ENCODE results near the gene ZFR2.
"Not testable (repeated sequence)": the region's sequence is repeated elsewhere in the genome, so short reads cannot be mapped to it uniquely, and the experiment has no call there.

ZFR2 gene

DNA sequence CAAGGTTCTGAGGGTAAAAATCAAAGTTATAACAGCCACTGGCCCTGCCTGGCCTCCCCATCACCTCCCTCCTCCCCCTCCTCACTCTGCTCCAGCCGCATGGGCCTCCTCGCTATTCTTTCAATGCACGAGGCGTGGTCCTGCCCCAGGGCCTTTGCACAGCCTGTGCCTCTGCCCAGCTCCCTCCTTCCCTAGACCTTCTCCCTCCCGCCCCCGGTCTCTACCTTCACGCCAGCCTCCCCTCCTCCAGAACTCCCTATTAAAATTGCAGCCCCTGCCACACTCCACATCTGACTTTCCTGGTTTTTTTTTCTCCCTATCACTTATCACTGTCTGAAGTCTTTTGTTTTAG is 100.1 kb downstream of the ZFR2 start:
- H4K8ac ChIP-seq (ENCODE audit: low read depth, low read length) = no peak overlapping the region
- H3K4ac ChIP-seq (ENCODE audit: low read depth, low read length) = no peak overlapping the region
- H3K27ac ChIP-seq (ENCODE audit: low read depth, low read length) = no peak overlapping the region
- H3K79me1 ChIP-seq (ENCODE audit: low read length) = no peaks in the 10 kb centered on the region
- H2BK5ac ChIP-seq (ENCODE audit: low read length) = no peak overlapping the region
- H3K9ac ChIP-seq (ENCODE audit: low read length) = no peak overlapping the region
- no peaks in the 10 kb centered on the region for H3K27me3 ChIP-seq (ENCODE audit: insufficient read depth, low read length, poor library complexity)
- H3K18ac ChIP-seq (ENCODE audit: low read length) = no peak overlapping the region
- no peaks in the 10 kb centered on the region for H3K79me2 ChIP-seq (ENCODE audit: control insufficient read depth, insufficient read depth, low read length)
- no peak overlapping the region for H4K5ac ChIP-seq (ENCODE audit: low read length)
- H2BK120ac ChIP-seq (ENCODE audit: low read depth, low read length) = no peak overlapping the region
- H3K4me2 ChIP-seq (ENCODE audit: low read length) = no peak overlapping the region
- no peaks in the 10 kb centered on the region for H3K4me1 ChIP-seq (ENCODE audit: control insufficient read depth, low read depth, low read length)
- H2AK5ac ChIP-seq (ENCODE audit: low read length) = no peak overlapping the region
- no peak overlapping the region for H3K4me3 ChIP-seq (ENCODE audit: low read length)
- no peak for DNase-seq
- H3K23ac ChIP-seq (ENCODE audit: low read length) = no peak overlapping the region
- no peaks in the 10 kb centered on the region for H3K36me3 ChIP-seq (ENCODE audit: control insufficient read depth, insufficient read depth, low read length)
- no peak overlapping the region for H2BK15ac ChIP-seq (replicated peaks; ENCODE audit: low read depth)
- H3K56ac ChIP-seq (ENCODE audit: low read length) = no peak overlapping the region
- WGBS (ENCODE audit: extremely low coverage, insufficient coverage, low lambda C conversion rate) = no CpG with 5 or more reads among the region's 7 CpGs

DNA sequence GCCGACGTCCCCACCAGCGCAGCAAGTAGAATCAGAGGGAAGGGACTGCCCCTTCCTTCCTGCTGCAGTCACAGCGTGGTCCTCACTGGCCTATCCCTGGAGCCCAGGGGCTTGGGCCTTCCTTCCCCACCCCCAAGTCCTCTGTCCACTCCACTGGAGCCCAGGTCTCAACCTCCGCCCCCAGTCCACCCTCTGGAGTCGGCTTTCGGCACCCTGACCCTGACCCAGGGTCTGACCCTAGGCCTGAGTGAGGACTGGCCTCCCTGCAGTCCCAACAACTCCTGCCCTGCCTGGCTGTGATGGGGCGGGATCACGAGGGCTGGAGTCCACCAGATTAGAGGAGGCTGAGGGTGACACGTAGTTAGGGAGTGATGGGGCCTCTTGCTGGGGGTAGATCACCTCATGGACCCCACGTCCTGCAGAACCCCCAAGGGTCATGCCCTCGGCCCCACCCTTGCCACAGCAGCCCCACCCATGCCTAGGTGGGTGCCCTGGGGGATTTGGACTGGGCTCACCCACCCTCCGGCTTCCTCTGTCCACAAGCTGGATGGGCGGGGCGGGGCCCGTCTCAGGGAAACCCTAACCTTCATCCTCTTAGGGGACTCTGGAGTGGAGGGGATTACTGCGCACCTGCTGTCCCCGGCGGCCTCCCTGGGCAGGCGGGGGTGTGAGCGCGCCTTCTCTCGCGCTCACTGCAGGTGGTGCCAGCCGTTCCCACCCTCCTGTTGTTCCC is 100.7 kb downstream of the ZFR2 start:
- Histone ChIP-seq H2BK120ac (ENCODE audit: low read depth, low read length) (no peak overlapping the region), H3K36me3 (ENCODE audit: control insufficient read depth, insufficient read depth, low read length) (no peaks in the 10 kb centered on the region), H3K4me2 (ENCODE audit: low read length) (no peak overlapping the region), H2BK5ac (ENCODE audit: low read length) (no peak overlapping the region), H2BK15ac (replicated peaks; ENCODE audit: low read depth) (no peak overlapping the region), H3K56ac (ENCODE audit: low read length) (no peak overlapping the region), H3K27ac (ENCODE audit: low read depth, low read length) (no peak overlapping the region), H3K27me3 (ENCODE audit: insufficient read depth, low read length, poor library complexity) (no peaks in the 10 kb centered on the region), H3K4ac (ENCODE audit: low read depth, low read length) (no peak overlapping the region), H2AK5ac (ENCODE audit: low read length) (no peak overlapping the region), H3K4me1 (ENCODE audit: control insufficient read depth, low read depth, low read length) (no peaks in the 10 kb centered on the region), H3K79me1 (ENCODE audit: low read length) (no peaks in the 10 kb centered on the region), H3K79me2 (ENCODE audit: control insufficient read depth, insufficient read depth, low read length) (no peaks in the 10 kb centered on the region), H3K18ac (ENCODE audit: low read length) (no peak overlapping the region), H3K23ac (ENCODE audit: low read length) (no peak overlapping the region), H4K8ac (ENCODE audit: low read depth, low read length) (no peak overlapping the region), H3K9ac (ENCODE audit: low read length) (no peak overlapping the region), H3K4me3 (ENCODE audit: low read length) (no peak overlapping the region), H4K5ac (ENCODE audit: low read length) (no peak overlapping the region)
- WGBS (ENCODE audit: extremely low coverage, insufficient coverage, low lambda C conversion rate) = no CpG with 5 or more reads among the region's 25 CpGs
- no peak for DNase-seq

DNA sequence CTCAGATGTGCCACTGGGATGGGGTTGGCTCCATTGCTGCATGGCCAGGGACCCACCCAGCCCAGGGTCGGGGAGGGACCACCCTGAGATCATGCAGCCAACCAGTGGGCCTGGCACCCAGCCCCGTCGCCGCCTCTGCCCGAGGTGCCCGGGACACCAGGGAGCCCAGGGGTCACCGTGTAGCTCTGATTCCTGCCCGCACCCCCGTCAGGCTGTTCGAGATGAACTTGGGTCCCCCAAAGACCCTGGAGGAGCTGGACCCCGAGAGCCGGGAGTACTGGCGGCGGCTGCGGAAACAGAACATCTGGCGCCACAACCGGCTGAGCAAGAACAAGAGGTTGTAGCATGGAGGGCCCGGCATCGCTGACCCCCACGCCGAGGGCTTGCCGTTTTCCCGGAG is 101.8 kb downstream of the ZFR2 start:
- H3K27ac ChIP-seq (ENCODE audit: low read depth, low read length) = no peak overlapping the region
- H3K79me2 ChIP-seq (ENCODE audit: control insufficient read depth, insufficient read depth, low read length) = no peaks in the 10 kb centered on the region
- H3K56ac ChIP-seq (ENCODE audit: low read length) = no peak overlapping the region
- no peak overlapping the region for H4K8ac ChIP-seq (ENCODE audit: low read depth, low read length)
- no peak overlapping the region for H2BK5ac ChIP-seq (ENCODE audit: low read length)
- no peak overlapping the region for H3K4me3 ChIP-seq (ENCODE audit: low read length)
- H2AK5ac ChIP-seq (ENCODE audit: low read length) = no peak overlapping the region
- no CpG with 5 or more reads among the region's 23 CpGs for WGBS (ENCODE audit: extremely low coverage, insufficient coverage, low lambda C conversion rate)
- no peak overlapping the region for H4K5ac ChIP-seq (ENCODE audit: low read length)
- no peak overlapping the region for H3K18ac ChIP-seq (ENCODE audit: low read length)
- no peaks in the 10 kb centered on the region for H3K27me3 ChIP-seq (ENCODE audit: insufficient read depth, low read length, poor library complexity)
- no peak for DNase-seq
- H2BK15ac ChIP-seq (replicated peaks; ENCODE audit: low read depth) = no peak overlapping the region
- no peak overlapping the region for H3K4me2 ChIP-seq (ENCODE audit: low read length)
- no peak overlapping the region for H3K4ac ChIP-seq (ENCODE audit: low read depth, low read length)
- no peaks in the 10 kb centered on the region for H3K4me1 ChIP-seq (ENCODE audit: control insufficient read depth, low read depth, low read length)
- no peak overlapping the region for H2BK120ac ChIP-seq (ENCODE audit: low read depth, low read length)
- H3K9ac ChIP-seq (ENCODE audit: low read length) = no peak overlapping the region
- no peak overlapping the region for H3K23ac ChIP-seq (ENCODE audit: low read length)
- H3K79me1 ChIP-seq (ENCODE audit: low read length) = no peaks in the 10 kb centered on the region
- no peaks in the 10 kb centered on the region for H3K36me3 ChIP-seq (ENCODE audit: control insufficient read depth, insufficient read depth, low read length)

DNA sequence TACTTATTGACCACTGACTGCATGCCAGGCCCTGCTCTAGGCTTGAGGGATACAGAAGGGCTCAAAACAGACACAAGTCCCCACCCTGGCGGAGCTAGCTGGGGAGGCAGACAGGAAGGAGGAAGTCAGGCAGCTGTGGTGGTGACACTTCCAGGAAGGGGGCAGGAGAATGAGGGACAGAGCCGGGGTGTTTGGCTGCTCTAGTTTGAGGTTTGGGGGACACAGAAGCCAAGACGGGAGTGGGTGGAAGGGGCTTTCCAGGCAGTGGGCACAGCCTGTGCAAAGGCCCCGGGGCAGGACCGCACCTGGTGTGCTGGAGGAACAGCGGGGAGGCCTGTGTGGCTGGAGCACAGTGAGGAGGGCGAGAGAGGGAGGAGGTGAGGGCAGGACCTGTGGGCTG is 102.3 kb downstream of the ZFR2 start:
- Histone ChIP-seq H3K56ac (ENCODE audit: low read length) (no peak overlapping the region), H2BK15ac (replicated peaks; ENCODE audit: low read depth) (no peak overlapping the region), H3K9ac (ENCODE audit: low read length) (no peak overlapping the region), H3K79me1 (ENCODE audit: low read length) (no peaks in the 10 kb centered on the region), H2BK120ac (ENCODE audit: low read depth, low read length) (no peak overlapping the region), H3K18ac (ENCODE audit: low read length) (no peak overlapping the region), H3K27ac (ENCODE audit: low read depth, low read length) (no peak overlapping the region), H2BK5ac (ENCODE audit: low read length) (no peak overlapping the region), H3K79me2 (ENCODE audit: control insufficient read depth, insufficient read depth, low read length) (no peaks in the 10 kb centered on the region), H3K27me3 (ENCODE audit: insufficient read depth, low read length, poor library complexity) (no peaks in the 10 kb centered on the region), H3K36me3 (ENCODE audit: control insufficient read depth, insufficient read depth, low read length) (no peaks in the 10 kb centered on the region), H3K4me2 (ENCODE audit: low read length) (no peak overlapping the region), H3K23ac (ENCODE audit: low read length) (no peak overlapping the region), H4K5ac (ENCODE audit: low read length) (no peak overlapping the region), H3K4me3 (ENCODE audit: low read length) (no peak overlapping the region), H3K4ac (ENCODE audit: low read depth, low read length) (no peak overlapping the region), H2AK5ac (ENCODE audit: low read length) (no peak overlapping the region), H3K4me1 (ENCODE audit: control insufficient read depth, low read depth, low read length) (no peaks in the 10 kb centered on the region), H4K8ac (ENCODE audit: low read depth, low read length) (no peak overlapping the region)
- no CpG with 5 or more reads among the region's 7 CpGs for WGBS (ENCODE audit: extremely low coverage, insufficient coverage, low lambda C conversion rate)
- DNase-seq = no peak

DNA sequence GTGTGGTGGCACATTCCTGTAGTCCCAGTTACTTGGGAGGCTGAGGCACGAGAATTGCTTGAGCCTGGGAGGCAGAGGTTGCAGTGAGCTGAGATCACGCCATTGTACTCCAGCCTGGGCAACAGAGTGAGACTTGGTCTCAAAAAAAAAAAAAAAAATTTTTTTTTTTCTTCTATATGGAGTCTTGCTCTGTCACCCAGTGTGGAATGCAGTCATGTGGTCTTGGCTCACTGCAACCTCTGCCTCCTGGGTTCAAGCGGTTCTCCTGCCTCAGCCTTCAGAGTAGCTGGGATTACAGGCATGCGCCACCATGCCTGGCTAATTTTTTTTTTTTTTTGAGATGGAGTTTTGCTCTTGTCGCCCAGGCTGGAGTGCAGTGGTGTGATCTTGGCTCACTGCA is 103.1 kb downstream of the ZFR2 start:
- not testable (repeated sequence) for H4K8ac ChIP-seq (ENCODE audit: low read depth, low read length); H3K27me3 ChIP-seq (ENCODE audit: insufficient read depth, low read length, poor library complexity); H3K18ac ChIP-seq (ENCODE audit: low read length); H3K56ac ChIP-seq (ENCODE audit: low read length); H2BK5ac ChIP-seq (ENCODE audit: low read length); DNase-seq; H3K27ac ChIP-seq (ENCODE audit: low read depth, low read length); H3K36me3 ChIP-seq (ENCODE audit: control insufficient read depth, insufficient read depth, low read length); H2BK120ac ChIP-seq (ENCODE audit: low read depth, low read length); H4K5ac ChIP-seq (ENCODE audit: low read length); H3K79me2 ChIP-seq (ENCODE audit: control insufficient read depth, insufficient read depth, low read length); H3K4me3 ChIP-seq (ENCODE audit: low read length); H3K79me1 ChIP-seq (ENCODE audit: low read length); H3K4me1 ChIP-seq (ENCODE audit: control insufficient read depth, low read depth, low read length); H2BK15ac ChIP-seq (replicated peaks; ENCODE audit: low read depth); H3K4ac ChIP-seq (ENCODE audit: low read depth, low read length); H3K4me2 ChIP-seq (ENCODE audit: low read length); H3K23ac ChIP-seq (ENCODE audit: low read length); H2AK5ac ChIP-seq (ENCODE audit: low read length); H3K9ac ChIP-seq (ENCODE audit: low read length)
- no CpG with 5 or more reads among the region's 5 CpGs for WGBS (ENCODE audit: extremely low coverage, insufficient coverage, low lambda C conversion rate)

DNA sequence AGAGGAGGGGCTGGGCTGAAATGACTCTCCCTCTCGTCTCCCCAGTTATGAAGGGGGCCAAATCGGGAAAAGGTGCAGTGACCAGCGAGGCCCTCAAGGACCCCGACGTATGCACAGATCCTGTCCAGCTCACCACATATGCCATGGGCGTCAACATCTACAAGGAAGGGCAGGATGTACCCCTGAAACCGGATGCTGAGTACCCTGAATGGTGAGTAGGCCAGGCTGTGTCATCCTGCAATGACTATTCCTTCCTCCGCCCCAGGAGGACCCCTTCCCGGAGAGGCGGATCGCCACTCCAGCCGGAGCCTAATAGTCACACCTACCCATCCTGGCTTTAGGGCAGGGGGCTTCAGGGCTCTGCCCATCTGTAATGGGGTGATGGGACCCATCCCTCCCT is 103.7 kb downstream of the ZFR2 start:
- Histone ChIP-seq H2BK120ac (ENCODE audit: low read depth, low read length) (no peak overlapping the region), H3K79me2 (ENCODE audit: control insufficient read depth, insufficient read depth, low read length) (peaks cover 4% of the 10 kb centered on the region), H3K27me3 (ENCODE audit: insufficient read depth, low read length, poor library complexity) (no peaks in the 10 kb centered on the region), H2BK5ac (ENCODE audit: low read length) (no peak overlapping the region), H3K4me2 (ENCODE audit: low read length) (no peak overlapping the region), H3K23ac (ENCODE audit: low read length) (no peak overlapping the region), H3K18ac (ENCODE audit: low read length) (no peak overlapping the region), H3K79me1 (ENCODE audit: low read length) (peaks cover 4% of the 10 kb centered on the region), H3K9ac (ENCODE audit: low read length) (no peak overlapping the region), H3K4me3 (ENCODE audit: low read length) (no peak overlapping the region), H4K8ac (ENCODE audit: low read depth, low read length) (no peak overlapping the region), H3K27ac (ENCODE audit: low read depth, low read length) (no peak overlapping the region), H3K4me1 (ENCODE audit: control insufficient read depth, low read depth, low read length) (no peaks in the 10 kb centered on the region), H4K5ac (ENCODE audit: low read length) (no peak overlapping the region), H3K36me3 (ENCODE audit: control insufficient read depth, insufficient read depth, low read length) (no peaks in the 10 kb centered on the region), H3K56ac (ENCODE audit: low read length) (no peak overlapping the region), H3K4ac (ENCODE audit: low read depth, low read length) (no peak overlapping the region), H2BK15ac (replicated peaks; ENCODE audit: low read depth) (no peak overlapping the region), H2AK5ac (ENCODE audit: low read length) (no peak overlapping the region)
- no peak for DNase-seq
- no CpG with 5 or more reads among the region's 12 CpGs for WGBS (ENCODE audit: extremely low coverage, insufficient coverage, low lambda C conversion rate)
